ENCODE data around the gene NADK.
A peak's percentile ranks its signal among the peaks of the same experiment; 100 is the strongest.

The NADK gene

DNA sequence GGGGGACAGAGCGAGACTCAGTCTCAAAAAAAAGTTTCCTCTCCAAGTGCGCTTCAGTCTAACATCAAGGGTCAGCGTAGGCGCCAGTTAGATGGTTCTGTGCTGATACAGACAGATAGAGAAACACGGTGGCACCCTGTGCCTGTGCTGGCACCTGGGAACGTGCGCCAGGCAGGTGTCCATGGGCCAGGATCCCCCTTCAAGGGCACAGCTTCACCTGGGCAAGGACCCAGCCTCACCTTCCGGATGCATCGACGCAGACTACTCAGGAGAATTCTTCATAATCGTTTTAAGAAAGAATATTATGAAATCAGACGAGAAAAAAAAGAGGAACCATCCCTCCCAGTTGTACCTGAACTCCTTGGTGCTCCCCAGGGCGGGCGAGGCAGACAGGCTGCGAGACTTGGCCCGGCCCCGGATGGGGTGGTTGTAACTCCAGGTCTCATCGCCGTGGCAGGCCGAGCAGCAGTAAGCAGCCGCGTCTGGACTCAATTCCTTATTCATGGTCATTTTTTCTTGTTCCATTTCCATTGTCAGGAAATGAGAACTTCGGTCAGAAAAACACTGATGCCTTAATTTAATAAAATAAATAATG, 13.3 kb downstream of the NADK start:
- TF ChIP-seq, protein P1, sequence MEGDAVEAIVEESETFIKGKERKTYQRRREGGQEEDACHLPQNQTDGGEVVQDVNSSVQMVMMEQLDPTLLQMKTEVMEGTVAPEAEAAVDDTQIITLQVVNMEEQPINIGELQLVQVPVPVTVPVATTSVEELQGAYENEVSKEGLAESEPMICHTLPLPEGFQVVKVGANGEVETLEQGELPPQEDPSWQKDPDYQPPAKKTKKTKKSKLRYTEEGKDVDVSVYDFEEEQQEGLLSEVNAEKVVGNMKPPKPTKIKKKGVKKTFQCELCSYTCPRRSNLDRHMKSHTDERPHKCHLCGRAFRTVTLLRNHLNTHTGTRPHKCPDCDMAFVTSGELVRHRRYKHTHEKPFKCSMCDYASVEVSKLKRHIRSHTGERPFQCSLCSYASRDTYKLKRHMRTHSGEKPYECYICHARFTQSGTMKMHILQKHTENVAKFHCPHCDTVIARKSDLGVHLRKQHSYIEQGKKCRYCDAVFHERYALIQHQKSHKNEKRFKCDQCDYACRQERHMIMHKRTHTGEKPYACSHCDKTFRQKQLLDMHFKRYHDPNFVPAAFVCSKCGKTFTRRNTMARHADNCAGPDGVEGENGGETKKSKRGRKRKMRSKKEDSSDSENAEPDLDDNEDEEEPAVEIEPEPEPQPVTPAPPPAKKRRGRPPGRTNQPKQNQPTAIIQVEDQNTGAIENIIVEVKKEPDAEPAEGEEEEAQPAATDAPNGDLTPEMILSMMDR (IDR thresholded peaks at IDR 0.05): no peak
- Mint-ChIP-seq H3K4me1 (peaks cover 8% of the 10 kb centered on the region), H3K27ac (no peak overlapping the region), H3K4me3 (no peak overlapping the region), H3K27me3 (ENCODE audit: low read depth, poor library complexity) (no peaks in the 10 kb centered on the region), H3K36me3 (ENCODE audit: low read depth) (peaks cover 46% of the 10 kb centered on the region), H3K9me3 (peaks cover 23% of the 10 kb centered on the region)
- no peak for DNase-seq

- H3K27me3 Mint-ChIP-seq (ENCODE audit: low read depth, poor library complexity): no peaks in the 10 kb centered on the region
- DNase-seq: no peak
- H3K4me1 Mint-ChIP-seq: peaks cover 8% of the 10 kb centered on the region
- peaks cover 15% of the 10 kb centered on the region for H3K9me3 Mint-ChIP-seq
- peak overlapping the region; percentile 67 for H3K27ac Mint-ChIP-seq
- H3K36me3 Mint-ChIP-seq (ENCODE audit: low read depth): peaks cover 35% of the 10 kb centered on the region
- H3K4me3 Mint-ChIP-seq: no peak overlapping the region
- TF ChIP-seq, protein P1 (IDR thresholded peaks at IDR 0.05): no peak
These were observed 14.3 kb downstream of the NADK start for GRCh38 chr1:1763657-1764621.

DNA sequence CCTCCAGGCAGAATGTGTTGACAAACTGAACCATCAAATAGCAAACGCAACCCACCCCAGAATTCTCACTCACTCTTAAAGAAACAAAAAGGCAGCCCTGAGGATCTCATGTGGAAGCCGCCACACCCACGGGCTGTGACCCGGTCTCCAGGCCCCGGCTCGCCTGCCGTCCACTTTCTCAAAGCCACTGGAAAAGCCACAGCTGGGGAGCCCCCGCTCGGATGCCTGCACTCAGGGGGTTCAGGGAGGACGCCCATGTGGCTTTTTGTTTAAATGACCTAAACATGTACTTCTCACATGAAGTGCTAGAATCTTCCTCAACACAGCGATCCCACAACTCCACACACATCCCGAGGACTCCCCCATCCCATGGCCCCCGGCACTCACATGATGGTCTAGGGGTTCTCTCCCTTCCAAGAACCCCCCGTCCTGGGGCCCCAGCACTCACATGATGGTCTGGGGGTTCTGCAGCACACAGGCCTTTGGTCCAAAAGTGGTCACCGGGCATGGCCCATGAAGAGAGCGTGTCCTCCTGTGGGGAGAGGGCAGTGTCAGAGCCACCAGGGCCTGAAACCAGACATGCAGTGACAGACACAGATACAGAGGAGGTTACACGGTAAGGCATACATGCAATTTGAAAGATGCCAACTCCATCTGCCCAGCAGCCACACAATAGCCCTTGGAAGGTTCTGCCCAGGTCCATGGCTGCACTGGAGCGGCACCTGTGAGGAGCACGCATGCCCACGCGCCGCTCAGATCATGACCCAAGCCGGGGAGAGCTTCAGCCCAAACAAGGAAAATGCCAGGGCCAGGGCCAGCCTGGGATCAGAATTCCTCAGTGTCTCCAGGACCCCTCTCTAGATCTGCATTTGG, 16.5 kb downstream of the NADK start:
- DNase-seq: no peak
- no peak overlapping the region for H3K27ac Mint-ChIP-seq
- H3K36me3 Mint-ChIP-seq (ENCODE audit: low read depth): peaks cover 14% of the 10 kb centered on the region
- TF ChIP-seq, protein P1 (IDR thresholded peaks at IDR 0.05): no peak
- H3K9me3 Mint-ChIP-seq: no peaks in the 10 kb centered on the region
- H3K27me3 Mint-ChIP-seq (ENCODE audit: low read depth, poor library complexity): no peaks in the 10 kb centered on the region
- peaks cover 8% of the 10 kb centered on the region for H3K4me1 Mint-ChIP-seq
- H3K4me3 Mint-ChIP-seq: no peak overlapping the region

DNA sequence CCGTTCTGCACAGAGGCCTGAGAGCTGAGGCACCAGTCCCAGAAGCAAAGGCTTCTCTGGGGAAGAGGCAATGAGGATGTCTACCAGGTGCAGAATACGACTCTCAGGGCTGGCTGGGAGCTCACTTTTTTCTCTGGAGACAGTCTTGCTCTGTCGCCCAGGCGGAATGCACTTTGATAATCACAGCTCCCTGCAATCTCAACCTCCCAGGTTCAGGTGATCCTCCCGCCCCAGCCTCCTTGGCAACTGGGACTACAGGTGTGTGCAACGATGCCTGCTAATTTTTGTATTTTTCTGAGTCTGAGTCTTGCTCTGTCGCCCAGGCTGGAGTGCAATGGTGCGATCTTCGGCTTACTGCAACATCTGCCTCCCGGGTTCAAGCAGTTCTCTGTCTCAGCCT, 17.6 kb downstream of the NADK start:
- H3K27me3 Mint-ChIP-seq (ENCODE audit: low read depth, poor library complexity): no peaks in the 10 kb centered on the region
- DNase-seq: no peak
- H3K4me3 Mint-ChIP-seq: no peak overlapping the region
- TF ChIP-seq, protein P1 (IDR thresholded peaks at IDR 0.05): no peak
- H3K27ac Mint-ChIP-seq: no peak overlapping the region
- H3K36me3 Mint-ChIP-seq (ENCODE audit: low read depth): peaks cover 14% of the 10 kb centered on the region
- H3K9me3 Mint-ChIP-seq: no peaks in the 10 kb centered on the region
- H3K4me1 Mint-ChIP-seq: peaks cover 8% of the 10 kb centered on the region

- Mint-ChIP-seq H3K4me1 (peaks cover 8% of the 10 kb centered on the region), H3K4me3 (no peak overlapping the region), H3K36me3 (ENCODE audit: low read depth) (peaks cover 14% of the 10 kb centered on the region)
These were observed 18.0 kb downstream of the NADK start for GRCh38 chr1:1760345-1760650.

More at GRCh38 chr1:1760345-1760650, 18.0 kb downstream of the NADK start:
- H3K27me3 Mint-ChIP-seq (ENCODE audit: low read depth, poor library complexity): no peaks in the 10 kb centered on the region
- H3K9me3 Mint-ChIP-seq: no peaks in the 10 kb centered on the region
- TF ChIP-seq, protein P1 (IDR thresholded peaks at IDR 0.05): no peak
- H3K27ac Mint-ChIP-seq: no peak overlapping the region
- no peak for DNase-seq

Measured in nephron progenitor cell (in vitro differentiated cells).